HuH-7.5 (cell line): Measurements from ENCODE around the gene GTSF1L.

Experiments
- DNase-seq: peaks from one replicate; pipeline ENCODE4 v3.0.0; 2011; ENCODE audit warnings: low spot score

GTSF1L gene

DNA sequence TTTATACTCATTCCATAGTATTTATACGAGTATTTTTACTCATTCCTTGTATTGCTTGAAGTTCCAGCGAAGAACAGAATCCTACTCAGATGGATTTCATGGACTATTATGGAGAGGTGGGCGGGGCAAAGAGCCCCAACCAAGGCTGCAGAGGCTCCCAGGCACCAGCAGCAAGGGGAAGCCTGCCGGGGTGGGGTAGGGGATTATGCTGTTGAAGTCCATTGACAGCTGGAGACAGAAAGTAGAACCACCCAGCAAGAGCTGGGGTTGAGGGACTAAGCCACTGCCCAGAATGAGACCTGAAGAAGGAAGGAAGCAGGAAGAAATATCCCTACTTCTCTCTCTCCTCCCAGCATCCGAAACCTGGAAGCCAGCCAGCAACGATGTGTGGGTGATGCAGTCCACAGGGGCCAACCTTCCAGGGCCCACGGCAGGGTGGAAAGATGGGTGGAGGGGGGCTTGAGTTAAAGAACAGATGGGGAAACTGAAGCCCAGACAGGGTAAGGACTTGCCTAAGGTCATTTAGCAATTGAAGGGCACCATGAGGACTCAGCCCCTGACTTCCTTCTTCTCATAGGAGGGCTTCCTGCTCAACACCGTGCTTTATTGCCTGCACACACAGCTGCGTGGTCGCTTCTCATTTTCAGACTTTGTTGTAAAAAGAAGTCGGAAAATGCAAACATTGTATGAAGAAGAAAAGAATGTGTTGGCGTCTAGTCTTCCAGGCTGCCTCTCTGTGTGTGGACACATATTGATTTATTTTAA lies 18.3 kb upstream of the GTSF1L start:
- DNase-seq = no peak

DNA sequence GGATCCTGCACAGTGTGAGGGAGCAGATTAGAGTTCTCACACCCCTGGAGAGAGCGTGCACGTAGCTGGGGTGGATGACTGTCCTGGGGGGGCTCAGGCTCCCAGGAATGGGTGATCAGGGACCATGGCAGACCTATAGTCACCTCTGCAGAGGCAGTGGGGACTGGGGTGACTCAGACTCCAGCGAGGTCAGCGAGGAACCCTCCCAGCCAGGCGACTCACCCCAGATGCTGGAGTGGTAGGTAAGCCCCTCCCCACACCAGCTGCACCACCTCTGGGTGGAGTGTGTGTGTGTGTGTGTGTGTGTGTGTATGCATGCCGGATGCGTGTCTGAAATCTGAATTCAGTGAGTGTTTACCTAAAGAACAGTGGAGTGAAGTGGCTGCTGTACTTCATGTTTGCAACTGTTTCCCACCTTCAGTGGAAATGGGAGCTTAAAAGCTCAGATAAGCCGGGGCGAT lies 17.4 kb upstream of the GTSF1L start:
- no peak for DNase-seq

- DNase-seq = no peak
Observed at GRCh38 chr20:43740642-43741041, 13.8 kb upstream of the GTSF1L start.

GRCh38 chr20:43739148-43739749 lies 12.4 kb upstream of the GTSF1L start:
- no peak for DNase-seq

- no peak for DNase-seq
Observed at GRCh38 chr20:43737925-43738324, 11.1 kb upstream of the GTSF1L start.

GRCh38 chr20:43736588-43737158 lies 9.9 kb upstream of the GTSF1L start:
- DNase-seq = no peak

DNA sequence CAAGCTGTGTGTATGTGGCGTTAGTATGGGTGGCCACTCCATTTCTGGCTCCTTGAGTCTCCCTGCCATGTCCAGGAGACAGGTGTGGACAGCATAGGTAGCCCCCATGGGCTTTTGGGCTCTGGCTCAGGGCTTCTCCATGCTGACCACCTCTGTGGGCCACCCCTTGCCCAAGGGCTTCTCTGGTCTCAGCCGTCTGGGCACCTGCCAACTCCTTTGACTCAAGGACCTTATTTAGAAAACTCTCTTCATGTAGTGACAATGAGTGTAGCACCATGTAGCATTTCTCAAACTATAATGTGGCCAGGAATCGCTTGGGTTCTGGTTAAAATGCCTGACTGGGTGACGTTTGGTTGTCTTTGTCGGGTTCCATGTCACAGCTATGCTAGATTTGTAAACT lies 5.1 kb upstream of the GTSF1L start:
- DNase-seq = no peak

GRCh38 chr20:43731469-43731868 lies 4.7 kb upstream of the GTSF1L start:
- no peak for DNase-seq

- DNase-seq = no peak
Observed at GRCh38 chr20:43728686-43729255, 2.0 kb upstream of the GTSF1L start.

GRCh38 chr20:43727980-43728590 lies 1.3 kb upstream of the GTSF1L start:
- DNase-seq = no peak

DNA sequence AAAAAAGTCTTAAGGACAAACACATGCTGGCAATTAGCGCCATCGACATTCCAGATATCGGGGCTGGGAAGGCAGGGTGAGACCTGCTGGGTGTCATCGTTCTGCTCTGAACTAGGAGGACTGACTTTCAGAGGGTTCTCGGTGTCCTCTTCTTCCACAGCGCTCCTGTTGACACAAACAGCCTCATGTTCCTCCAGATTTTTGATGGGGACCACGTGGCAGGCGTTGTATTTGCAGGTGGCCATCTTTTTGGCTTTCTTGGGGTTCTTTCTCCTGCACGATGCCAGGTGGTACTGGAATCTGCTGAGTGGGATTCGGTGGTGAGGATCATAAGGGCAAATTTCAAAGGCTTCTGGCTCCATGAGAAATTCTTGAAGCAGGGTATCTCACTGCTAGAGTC lies 469 bp downstream of the GTSF1L start:
- no peak for DNase-seq

- DNase-seq = no peak
Observed at GRCh38 chr20:43725666-43726065, 1.1 kb downstream of the GTSF1L start.

GRCh38 chr20:43724383-43724782 lies 2.4 kb downstream of the GTSF1L start:
- DNase-seq = no peak

DNA sequence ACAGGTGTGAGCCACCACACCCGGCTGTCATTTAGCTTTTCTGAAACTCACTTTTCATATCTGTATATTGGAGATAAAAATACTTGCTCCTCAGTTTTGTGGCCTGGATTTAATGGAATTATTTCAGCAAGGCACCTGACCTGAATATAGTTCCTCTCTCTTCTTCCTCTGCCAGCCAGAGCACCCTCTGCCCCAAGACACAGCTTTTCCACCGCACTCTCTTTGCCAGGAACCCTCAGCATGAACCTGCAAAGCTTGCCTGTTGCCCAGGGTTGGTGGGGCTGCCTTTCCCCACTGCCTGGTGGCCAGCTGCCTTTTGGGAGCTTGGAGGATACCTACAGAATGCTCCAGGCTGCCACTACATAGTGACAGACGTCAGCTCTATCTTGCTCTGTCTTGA lies 3.1 kb downstream of the GTSF1L start:
- DNase-seq = no peak

DNA sequence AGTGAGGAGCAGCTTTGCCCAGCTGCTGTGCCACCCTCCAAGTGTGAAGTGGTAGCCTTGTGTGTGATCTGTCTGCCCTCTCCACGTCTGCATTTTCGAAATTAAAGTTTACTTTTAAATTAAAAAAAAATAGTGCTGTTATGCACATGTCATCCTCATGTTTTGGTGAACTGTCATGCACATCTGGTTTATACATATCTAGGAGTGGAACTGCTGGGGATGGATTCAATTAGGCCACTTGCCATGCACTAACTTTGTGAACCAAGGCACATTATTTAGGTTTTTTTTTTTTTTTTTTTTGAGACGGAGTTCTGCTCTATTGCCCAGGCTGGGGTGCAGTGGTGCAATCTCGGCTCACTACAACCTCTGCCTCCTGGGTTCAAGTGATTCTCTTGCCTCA lies 3.6 kb downstream of the GTSF1L start:
- no peak for DNase-seq

DNA sequence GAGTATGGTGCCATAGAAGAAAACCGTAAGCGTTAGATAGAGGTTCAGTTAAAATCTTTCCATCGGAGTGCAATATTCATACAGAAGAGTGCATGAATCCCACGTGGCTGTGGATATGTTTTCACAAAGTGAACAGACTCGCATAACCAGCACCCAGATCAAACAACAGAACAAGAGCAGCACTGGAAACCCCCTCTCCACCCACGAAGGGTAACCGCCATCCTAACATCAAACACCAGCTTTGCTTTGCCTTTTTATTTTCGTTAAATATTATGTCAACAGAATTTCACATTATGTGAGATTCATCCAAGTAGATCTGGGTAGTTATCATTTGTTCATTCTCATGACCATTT lies 4.7 kb downstream of the GTSF1L start:
- no peak for DNase-seq

GRCh38 chr20:43721429-43722152 lies 5.2 kb downstream of the GTSF1L start:
- no peak for DNase-seq

GRCh38 chr20:43721097-43721428 lies 5.7 kb downstream of the GTSF1L start:
- DNase-seq = no peak

DNA sequence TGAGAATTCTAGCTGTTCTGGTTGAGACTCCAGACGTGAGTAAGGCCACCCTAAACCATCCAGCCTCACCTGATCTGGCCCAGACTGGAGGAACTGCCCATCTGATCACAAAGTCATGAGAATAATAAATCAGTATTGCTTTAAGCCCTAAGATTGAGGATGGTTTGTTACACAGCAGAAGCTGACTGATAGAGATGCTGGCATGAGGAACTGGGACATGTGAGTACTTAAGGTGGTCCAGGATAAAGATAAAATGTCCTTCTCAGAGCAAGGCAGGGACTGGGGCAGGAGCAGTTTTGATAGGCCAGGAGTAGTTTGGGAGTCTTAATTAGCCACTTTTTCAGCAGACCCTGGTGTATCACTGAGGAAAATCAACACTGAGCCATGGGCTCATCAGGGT lies 6.8 kb downstream of the GTSF1L start:
- no peak for DNase-seq

- no peak for DNase-seq
Observed at GRCh38 chr20:43717616-43717995, 9.2 kb downstream of the GTSF1L start.

DNA sequence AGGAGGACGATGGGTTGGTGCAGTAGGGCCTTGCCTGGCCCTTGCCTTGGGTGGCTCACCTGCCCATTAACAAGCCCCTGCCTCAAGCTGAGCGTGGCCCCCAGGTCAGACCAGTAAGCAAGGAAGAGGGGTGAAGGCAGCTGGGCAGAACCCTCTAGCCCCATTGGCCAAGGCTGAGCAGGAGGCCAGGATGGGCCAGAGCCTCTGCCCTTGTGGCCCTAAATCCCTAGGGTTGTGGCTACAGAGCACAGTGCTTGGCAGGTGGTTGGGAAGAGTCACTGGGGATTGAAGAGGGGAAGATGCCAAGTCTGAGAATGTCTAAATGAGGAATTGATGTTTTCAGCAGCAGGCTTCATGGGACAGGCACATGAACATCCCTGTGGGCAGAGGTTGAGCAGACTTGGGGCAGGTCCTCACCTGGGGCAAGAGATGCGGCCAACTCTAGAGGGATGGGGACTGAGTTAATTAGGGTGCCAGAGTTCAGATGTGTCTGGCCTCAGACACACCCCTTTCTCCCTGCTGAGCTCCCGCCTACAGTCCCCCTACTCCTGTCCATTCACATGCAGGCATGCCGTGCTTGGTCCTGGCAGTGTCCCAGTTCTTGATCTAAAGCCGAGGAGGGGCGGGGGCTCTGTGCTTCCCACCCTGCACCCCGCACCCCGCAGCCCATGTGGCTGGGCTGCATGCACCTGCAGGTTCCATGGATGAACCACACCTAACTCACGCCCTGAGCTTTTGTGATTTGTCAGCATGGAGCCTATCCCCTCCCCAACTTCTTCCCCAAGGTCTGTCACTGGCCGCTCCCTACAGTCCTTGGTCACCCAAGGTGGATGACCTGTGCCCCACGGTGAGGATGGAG lies 9.8 kb downstream of the GTSF1L start:
- no peak for DNase-seq
